Vagina (tissue), 2 donors: ENCODE measurements around the gene TXN2. TPM values are rescaled to one million over a fixed set of nuclear protein-coding genes. Genes with fewer than 3 reads are reported as not detected.
A peak's percentile ranks its signal among the peaks of the same experiment; 100 is the strongest.

Experiments
- DNase-seq, 2 donors: peaks; one replicate each; pipeline ENCODE4 v3.0.0-alpha.2; 2017; ENCODE audit errors: extremely low spot score in 2 of 2
- H3K27ac ChIP-seq: fragments of 200-600 bp; sonication (generic); one replicate; pipeline ENCODE4 v1.5.1; 2019
- H3K27me3 ChIP-seq: fragments of 200-600 bp; sonication (generic); one replicate; pipeline ENCODE4 v1.5.1; 2019
- H3K36me3 ChIP-seq, 2 donors: fragments of 200-600 bp; sonication (generic); one replicate each; pipeline ENCODE4 v1.5.1; 2017 to 2019
- H3K4me1 ChIP-seq: fragments of 200-600 bp; sonication (generic); one replicate; pipeline ENCODE4 v1.5.1; 2019
- H3K4me3 ChIP-seq, 2 donors: fragments of 200-600 bp; sonication (generic); 1 replicate in 1 of 2; 2 replicates in 1 of 2; pipeline ENCODE4 v1.5.1; 2016 to 2019
- H3K9me3 ChIP-seq: fragments of 200-600 bp; sonication (generic); one replicate; pipeline ENCODE4 v1.5.1; 2019
- CTCF ChIP-seq, 3 experiments: fragments of 450-650 bp in 2 of 3; fragments of 200-600 bp in 1 of 3; sonication (generic) in 1 of 3; IDR thresholded peaks; one replicate each; pipeline ENCODE4 v1.5.1; 2017 to 2019; ENCODE audit warnings: antibody characterized with exemption in 3 of 3, mild to moderate bottlenecking in 2 of 3, moderate library complexity in 2 of 3
- POLR2A ChIP-seq, 2 donors: fragments of 450-650 bp; IDR thresholded peaks; one replicate each; pipeline ENCODE4 v1.6.1; 2017; ENCODE audit warnings: antibody characterized with exemption in 2 of 2, mild to moderate bottlenecking in 2 of 2, moderate library complexity in 2 of 2
- POLR2AphosphoS5 ChIP-seq, 2 donors: sonication (generic); formaldehyde crosslinking; IDR thresholded peaks; one replicate each; pipeline ENCODE4 v1.9.0; 2017; ENCODE audit warnings: antibody characterized with exemption in 2 of 2, mild to moderate bottlenecking in 2 of 2, low read depth in 1 of 2; ENCODE audit not compliant: insufficient read depth in 1 of 2
- intact Hi-C: fragments of 100-400 bp; cut with DNase I; formaldehyde crosslinking; loops from one replicate; pipeline ENCODE4 v1.15.1; 2023
- total RNA-seq: library from RNA; depleted of rRNA; stranded (reverse); fragments of >200 nt; gene quantifications from one replicate; pipeline ENCODE4 v1.2.3, GENCODE V29; 2016

The TXN2 gene
- total RNA-seq, 1 donor from 2014 or later: 46.9 TPM

- Histone ChIP-seq H3K27me3 (no peaks in the 10 kb centered on the region), H3K36me3 (peaks cover 0 to 11% of the 10 kb centered on the region in 2 donors), H3K27ac (no peak overlapping the region), H3K4me3 (no peak overlapping the region), H3K4me1 (peaks cover 7% of the 10 kb centered on the region), H3K9me3 (no peaks in the 10 kb centered on the region)
- intact Hi-C loops: loop anchor here (10.0 kb wide), 1 partner anchor 342 kb away; no protein-coding TSS in a partner anchor
- DNase-seq: no peak
- TF ChIP-seq CTCF (IDR thresholded peaks at IDR 0.05) (peak; percentile 26 to 56 (median 28)), POLR2AphosphoS5 (IDR thresholded peaks at IDR 0.05; ENCODE audit: insufficient read depth in 1 of 2, low read depth in 1 of 2) (no peak)
Observed at GRCh38 chr22:36486619-36487384, 5.4 kb upstream of the TXN2 start.

- Histone ChIP-seq H3K27ac (peak overlapping the region; percentile 98), H3K4me1 (peaks cover 19% of the 10 kb centered on the region), H3K4me3 (peak overlapping the region; percentile 56 to 77), H3K36me3 (peaks cover 0 to 34% of the 10 kb centered on the region in 2 donors), H3K9me3 (no peaks in the 10 kb centered on the region), H3K27me3 (no peaks in the 10 kb centered on the region)
- DNase-seq: no peak
- TF ChIP-seq POLR2A (IDR thresholded peaks at IDR 0.05) (no peak), CTCF (IDR thresholded peaks at IDR 0.05) (no peak), POLR2AphosphoS5 (IDR thresholded peaks at IDR 0.05; ENCODE audit: insufficient read depth in 1 of 2, low read depth in 1 of 2) (no peak)
- intact Hi-C loops: loop anchor here (10.0 kb wide), 1 partner anchor 336 kb away; no protein-coding TSS in a partner anchor
Observed at GRCh38 chr22:36480941-36481392, 473 bp downstream of the TXN2 start.

GRCh38 chr22:36478966-36479365 lies 2.5 kb downstream of the TXN2 start:
- Histone ChIP-seq H3K27me3 (no peaks in the 10 kb centered on the region), H3K4me1 (peaks cover 19% of the 10 kb centered on the region), H3K4me3 (no peak overlapping the region), H3K36me3 (peaks cover 0 to 52% of the 10 kb centered on the region in 2 donors), H3K27ac (no peak overlapping the region), H3K9me3 (no peaks in the 10 kb centered on the region)
- intact Hi-C loops: no loop called here
- DNase-seq: no peak
- TF ChIP-seq POLR2A (IDR thresholded peaks at IDR 0.05) (no peak), CTCF (IDR thresholded peaks at IDR 0.05) (no peak), POLR2AphosphoS5 (IDR thresholded peaks at IDR 0.05; ENCODE audit: insufficient read depth in 1 of 2, low read depth in 1 of 2) (no peak)

GRCh38 chr22:36475341-36475740 lies 6.1 kb downstream of the TXN2 start:
- no peaks in the 10 kb centered on the region for H3K9me3 ChIP-seq
- no peak for DNase-seq
- TF ChIP-seq CTCF (IDR thresholded peaks at IDR 0.05): no peak
- TF ChIP-seq POLR2AphosphoS5 (IDR thresholded peaks at IDR 0.05; ENCODE audit: insufficient read depth in 1 of 2, low read depth in 1 of 2): no peak
- no peak for TF ChIP-seq POLR2A (IDR thresholded peaks at IDR 0.05)
- peaks cover 15% of the 10 kb centered on the region for H3K4me1 ChIP-seq
- intact Hi-C loops: no loop called here
- no peaks in the 10 kb centered on the region for H3K27me3 ChIP-seq
- no peak overlapping the region for H3K4me3 ChIP-seq
- H3K36me3 ChIP-seq: peaks cover 0 to 60% of the 10 kb centered on the region in 2 donors
- H3K27ac ChIP-seq: peak overlapping the region; percentile 17

GRCh38 chr22:36472689-36473088 lies 8.8 kb downstream of the TXN2 start:
- Histone ChIP-seq H3K27me3 (no peaks in the 10 kb centered on the region), H3K27ac (no peak overlapping the region), H3K9me3 (no peaks in the 10 kb centered on the region), H3K4me1 (peaks cover 37% of the 10 kb centered on the region), H3K36me3 (peaks cover 0 to 43% of the 10 kb centered on the region in 2 donors), H3K4me3 (no peak overlapping the region)
- TF ChIP-seq CTCF (IDR thresholded peaks at IDR 0.05) (no peak), POLR2A (IDR thresholded peaks at IDR 0.05) (no peak), POLR2AphosphoS5 (IDR thresholded peaks at IDR 0.05; ENCODE audit: insufficient read depth in 1 of 2, low read depth in 1 of 2) (no peak)
- DNase-seq: no peak
- intact Hi-C loops: no loop called here
